GM20431 (cell line): ENCODE measurements around the gene NRXN3.

Source experiments
- in situ Hi-C: fragments of 300-500 bp; cut with MseI, MboI; formaldehyde crosslinking; loops from one replicate; pipeline ENCODE4 v1.15.0; 2020; ENCODE audit warnings: low sequenced_read_pairs; ENCODE audit not compliant: unreplicated experiment

NRXN3 gene

DNA sequence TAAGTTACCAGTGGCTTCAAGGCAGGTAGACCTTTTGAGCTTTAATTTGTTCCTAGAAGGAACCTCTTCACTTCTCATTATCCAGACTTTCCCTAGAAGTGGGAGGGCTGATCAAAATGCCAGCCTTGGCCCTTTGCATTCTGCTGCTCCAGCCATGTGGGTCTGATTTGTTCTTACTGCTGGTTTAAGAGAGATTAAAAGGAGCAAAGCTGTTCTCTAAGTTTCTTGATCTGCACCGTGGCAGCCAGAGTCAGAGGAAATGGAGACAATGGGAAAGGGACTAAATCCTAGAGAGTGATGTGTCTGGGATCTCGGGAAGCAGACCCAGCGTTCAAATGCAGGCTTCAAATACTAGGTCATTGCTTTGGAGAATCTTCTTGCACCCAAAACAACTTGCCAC is 1281.4 kb downstream of the NRXN3 start:
- in situ Hi-C loops = no loop called here

DNA sequence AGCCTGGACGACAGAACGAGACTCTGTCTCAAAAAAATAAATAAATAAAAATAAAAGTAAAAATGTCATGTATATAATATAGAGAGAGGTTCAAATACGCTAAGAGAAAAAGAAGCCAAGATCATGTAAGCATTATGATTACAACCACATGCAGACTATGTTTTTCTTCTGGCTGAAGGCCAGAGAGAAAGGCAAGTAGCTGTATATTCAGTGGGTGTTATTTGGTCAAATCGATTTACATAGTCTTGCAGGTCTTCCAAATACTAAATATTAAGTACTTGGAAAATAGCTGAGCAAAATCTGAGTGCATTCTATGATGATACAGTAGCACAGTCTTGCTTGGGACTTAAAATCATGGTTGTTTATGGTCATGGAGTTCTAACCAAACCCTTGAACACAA is 1283.1 kb downstream of the NRXN3 start:
- in situ Hi-C loops = no loop called here

DNA sequence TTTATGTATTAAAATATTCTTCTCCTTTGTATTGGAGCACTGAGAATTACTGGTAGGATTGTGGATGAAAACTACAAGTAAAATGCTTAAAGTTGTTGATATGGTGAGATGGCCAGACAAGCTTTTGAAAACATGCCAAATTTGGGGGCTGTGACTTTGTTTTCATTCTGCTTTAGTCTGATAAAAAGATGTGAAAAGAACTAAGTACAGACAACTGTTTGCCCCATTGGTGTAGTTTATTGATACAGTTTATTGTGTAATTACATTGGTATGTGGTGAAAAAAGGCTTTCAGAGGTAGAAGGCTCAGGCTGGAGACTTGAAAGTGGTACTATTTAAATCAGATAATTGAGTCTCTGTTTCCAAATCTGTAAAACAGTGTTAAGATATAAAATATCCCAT is 1294.3 kb downstream of the NRXN3 start:
- in situ Hi-C loops = no loop called here

DNA sequence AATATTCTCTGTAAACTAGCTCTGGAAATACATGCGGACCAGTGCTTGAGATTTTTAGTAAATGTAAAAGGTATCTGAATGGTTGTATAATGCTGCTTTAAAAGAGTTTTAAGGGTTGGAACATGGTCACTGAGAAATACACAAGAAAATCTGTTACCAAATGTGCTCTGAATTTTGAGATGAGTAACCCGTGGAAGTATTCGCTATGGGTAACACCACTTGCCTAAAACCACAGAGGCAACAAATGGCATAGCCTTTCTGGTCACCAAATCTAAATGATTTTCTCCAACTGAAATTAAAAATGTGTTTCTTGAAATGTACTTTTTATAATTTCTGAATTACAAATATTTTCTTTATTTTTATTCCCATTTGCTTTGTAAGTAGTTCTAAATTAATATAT is 1295.5 kb downstream of the NRXN3 start:
- in situ Hi-C loops = no loop called here

DNA sequence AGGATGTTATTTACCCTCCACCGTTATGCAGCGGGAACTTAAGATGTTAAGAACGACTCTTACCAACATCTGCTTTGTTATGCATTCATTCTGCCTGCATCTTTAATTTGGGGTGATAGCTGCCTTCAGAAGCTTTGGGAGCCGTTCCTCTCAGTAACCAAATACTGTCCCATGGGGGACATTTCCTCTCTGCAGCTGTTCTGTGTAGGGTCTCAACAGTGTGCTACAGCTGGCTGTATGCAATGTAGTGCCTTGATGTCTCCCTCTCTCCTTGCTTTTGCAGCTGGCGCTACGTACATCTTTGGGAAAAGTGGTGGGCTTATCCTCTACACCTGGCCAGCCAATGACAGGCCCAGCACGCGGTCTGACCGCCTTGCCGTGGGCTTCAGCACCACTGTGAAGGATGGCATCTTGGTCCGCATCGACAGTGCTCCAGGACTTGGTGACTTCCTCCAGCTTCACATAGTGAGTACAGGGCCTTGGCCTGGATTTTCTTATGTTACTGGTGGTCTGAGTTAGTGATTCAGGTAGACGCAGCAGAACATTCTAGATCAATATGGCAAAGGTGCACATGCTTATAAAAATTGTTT is 1296.9 kb downstream of the NRXN3 start:
- in situ Hi-C loops = no loop called here

DNA sequence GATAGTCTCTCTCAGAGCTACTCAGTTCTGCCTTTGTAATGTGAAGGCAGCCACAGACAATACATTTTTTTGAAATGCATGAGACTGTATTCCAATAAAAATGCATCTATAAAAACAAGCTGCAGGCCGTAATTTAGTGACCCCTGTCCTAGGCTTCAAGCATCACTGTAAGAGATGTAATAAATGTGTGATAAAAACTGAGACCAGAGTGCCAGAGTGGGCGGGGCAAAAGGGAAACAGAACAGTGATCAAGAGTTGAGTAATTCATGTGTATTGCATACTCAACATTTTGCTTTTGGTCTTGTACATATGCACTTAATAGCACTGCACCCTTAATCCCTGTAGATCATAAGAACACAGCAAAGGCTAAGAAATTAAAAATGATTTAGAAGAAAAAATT is 1297.7 kb downstream of the NRXN3 start:
- in situ Hi-C loops = no loop called here

DNA sequence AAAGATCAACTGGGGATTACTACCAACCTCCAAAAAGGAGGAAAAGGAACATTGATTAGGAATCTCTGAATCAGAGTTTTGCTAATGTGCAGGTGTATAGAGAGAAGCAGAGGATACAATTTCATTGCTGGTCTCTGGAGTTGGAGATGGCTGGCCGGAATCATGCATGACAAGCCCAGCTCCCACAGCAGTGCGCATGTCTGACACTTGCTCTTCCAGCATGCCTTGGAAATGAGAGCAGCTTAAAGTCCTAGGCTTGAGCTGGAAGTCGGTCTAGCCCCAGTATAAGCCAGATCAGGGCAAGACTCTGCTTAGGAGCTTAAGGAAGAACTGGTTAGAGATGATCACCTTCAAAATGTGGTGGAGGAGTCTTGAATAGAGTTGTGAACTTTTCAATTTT is 1298.3 kb downstream of the NRXN3 start:
- in situ Hi-C loops = no loop called here

DNA sequence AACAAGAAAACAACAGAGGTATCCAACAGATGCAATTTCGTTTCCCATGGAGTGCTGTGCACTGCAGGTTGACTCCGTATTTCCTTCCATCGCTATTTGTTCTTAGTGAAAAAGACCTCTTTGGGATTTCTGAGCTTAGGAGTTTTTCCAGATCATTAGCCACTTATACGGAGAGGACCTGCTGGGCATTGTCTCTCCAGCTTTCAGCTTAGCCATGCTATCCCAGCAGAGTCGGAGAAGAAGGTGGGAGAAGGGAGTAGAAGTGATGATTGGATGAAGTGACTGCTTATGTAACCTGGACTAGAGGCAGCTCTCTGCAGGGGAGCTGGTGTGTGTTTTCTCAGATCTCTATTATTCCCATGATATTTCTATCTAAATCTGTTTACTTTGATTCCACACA is 1303.5 kb downstream of the NRXN3 start:
- in situ Hi-C loops = no loop called here

DNA sequence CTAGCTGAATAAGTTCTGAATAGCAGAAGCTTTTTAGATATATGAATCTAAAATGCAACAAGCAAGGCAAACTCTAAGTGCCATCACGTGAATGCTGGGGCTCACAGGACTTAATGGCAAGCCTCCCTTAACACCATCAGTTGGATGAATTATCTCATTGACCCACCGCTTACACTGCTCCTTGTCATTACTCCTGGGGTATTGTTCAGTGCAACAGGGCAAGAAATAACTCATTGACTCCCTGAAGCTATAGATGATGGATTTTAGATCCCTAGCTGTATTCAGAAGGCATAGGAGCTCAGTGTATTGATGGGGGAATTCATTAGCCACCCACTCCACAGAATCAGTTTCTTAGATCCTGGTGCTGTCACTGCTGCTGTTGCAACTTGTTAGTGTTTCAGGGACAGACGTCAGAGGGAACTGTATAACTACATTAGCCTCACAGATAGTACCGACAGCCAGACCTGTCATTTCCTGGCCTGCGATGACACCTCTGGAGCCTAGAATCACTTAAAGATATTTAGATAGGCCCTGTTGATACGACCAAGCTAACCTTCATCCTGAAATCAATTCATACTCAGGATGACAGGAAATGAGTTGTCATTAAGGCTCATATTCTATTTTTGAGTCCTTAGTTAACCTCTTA is 1305.8 kb downstream of the NRXN3 start:
- in situ Hi-C loops = no loop called here

DNA sequence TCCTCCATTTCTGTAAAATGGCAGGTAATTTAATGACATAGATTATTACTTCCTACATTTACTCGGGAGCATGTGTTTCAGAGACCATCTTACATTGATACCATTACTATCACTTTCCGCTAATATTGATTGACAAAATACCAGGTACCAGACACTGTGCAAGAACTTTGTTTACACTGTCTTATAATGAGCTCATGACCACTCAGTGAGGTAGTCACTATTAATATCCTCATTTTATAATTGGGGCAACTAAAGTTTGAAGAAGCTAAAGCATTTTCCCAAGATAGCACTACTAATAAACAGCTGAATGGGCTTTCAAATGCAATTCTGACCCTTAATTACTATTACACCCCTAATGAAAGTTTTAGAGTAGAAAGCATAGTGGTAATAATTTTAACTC is 1306.4 kb downstream of the NRXN3 start:
- in situ Hi-C loops = no loop called here

DNA sequence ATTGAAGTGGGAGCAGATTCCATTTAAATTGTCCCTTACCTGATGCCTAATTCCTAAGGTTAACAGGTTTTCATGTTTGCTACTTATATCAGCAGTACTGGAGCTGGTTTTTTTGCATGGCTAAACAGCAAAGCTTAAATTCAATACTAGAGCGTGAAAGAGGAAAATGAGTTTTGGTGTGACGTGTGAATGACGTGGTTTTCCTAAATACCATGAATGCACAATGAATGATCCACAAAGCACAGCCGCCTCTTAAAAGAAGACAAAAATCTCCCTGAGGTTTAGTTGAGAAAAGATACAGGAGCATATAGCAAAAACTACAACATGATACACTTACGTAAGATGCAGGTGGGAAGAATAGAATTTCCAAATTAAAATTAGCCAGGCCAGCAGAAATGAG is 1310.0 kb downstream of the NRXN3 start:
- in situ Hi-C loops = no loop called here

DNA sequence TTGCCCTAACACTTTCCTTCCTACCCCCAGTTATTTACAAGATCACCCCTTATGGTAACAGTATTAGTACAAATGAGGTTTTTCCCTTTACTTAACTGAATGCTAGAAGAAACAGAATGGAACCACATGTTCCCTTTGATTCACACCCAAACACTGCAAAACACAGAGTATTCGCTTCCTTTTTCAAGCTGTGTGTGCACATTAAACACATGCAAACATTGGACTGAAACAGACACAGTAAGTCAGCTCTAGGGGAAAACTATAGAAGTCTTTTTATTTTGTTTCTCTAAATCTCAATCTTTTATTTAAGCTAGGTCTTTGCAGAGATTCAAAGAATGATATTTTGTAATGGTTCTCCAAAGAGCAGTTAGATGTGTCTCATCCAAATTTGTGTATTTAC is 1312.7 kb downstream of the NRXN3 start:
- in situ Hi-C loops = no loop called here

DNA sequence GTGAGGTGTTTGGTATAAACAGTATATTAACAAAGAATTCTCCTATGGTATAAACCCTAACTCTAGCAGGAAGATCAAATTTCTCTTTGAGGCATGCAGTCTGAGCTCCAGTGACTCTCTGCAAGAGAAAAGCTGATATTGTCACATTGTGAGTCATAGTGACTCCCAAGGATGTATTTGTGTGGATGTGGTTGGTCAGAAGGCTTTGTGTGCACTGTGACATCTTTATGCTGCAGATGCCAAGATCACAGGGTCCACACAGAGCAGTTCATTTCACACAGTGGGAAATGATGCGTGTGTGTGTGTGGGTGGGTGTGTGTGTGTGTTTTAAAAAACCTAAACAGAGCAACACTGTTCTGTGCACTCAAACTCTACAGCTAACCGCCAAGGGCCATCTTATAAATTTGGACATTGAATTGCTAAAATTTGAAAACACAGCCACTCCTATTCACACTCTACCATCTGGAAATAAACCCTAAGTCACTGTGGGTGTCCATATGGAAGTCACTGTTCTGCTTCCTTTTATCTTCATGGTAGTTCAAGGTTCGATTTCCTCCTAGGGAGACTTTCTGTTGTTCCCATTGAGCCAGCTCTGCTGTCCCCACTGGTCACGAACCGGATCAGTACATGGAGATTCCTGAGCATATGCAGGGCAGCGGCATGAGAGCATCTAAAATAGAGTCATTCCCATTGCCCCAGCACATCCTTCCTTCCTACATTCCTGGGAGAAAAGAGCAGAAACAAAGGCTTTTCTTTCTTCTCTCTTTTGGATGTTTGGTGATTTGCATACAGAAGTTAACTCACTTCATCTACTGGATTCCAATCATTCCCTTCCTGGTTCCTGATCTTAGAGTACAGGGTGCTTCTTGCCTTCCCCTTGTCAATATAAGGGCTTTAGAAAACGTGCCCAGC is 1313.6 kb downstream of the NRXN3 start:
- in situ Hi-C loops = no loop called here

DNA sequence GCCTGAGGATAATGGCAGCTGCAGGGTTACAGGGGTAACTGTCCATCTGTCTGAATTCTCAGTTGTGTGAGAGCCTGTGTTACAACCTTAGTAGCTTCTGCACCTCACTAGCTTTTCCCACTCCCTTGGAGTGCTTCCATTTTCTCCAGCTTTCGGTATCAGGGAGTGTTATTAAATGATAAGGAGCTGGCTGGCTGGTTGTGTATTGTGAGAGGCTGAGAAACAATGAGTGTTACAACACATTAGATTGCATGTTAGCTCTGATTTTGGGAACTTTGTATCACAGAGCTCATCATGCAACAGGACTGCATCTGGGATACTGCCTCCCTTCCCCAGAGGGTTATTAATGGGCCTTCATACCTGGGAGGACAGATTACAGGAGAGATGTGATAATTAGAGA is 1317.5 kb downstream of the NRXN3 start:
- in situ Hi-C loops = no loop called here

DNA sequence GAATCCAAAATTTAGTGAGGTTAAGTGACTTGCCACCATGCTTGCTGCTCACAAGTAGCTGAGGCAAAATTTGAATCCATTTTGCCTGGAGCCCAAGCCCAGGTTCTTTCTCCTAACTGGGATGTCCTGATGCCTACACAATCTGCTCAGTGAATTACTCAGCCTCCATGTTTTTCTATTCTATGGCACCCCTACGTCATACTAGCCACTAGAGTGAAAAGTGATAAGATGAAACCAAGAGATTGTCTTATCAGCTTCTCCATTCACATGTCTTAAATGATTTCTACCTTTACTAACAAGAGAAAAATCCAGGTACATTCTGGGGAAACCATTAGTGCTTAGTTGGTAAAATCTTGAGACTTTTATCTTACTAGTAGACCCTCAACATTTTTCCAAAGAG is 1321.0 kb downstream of the NRXN3 start:
- in situ Hi-C loops = no loop called here

DNA sequence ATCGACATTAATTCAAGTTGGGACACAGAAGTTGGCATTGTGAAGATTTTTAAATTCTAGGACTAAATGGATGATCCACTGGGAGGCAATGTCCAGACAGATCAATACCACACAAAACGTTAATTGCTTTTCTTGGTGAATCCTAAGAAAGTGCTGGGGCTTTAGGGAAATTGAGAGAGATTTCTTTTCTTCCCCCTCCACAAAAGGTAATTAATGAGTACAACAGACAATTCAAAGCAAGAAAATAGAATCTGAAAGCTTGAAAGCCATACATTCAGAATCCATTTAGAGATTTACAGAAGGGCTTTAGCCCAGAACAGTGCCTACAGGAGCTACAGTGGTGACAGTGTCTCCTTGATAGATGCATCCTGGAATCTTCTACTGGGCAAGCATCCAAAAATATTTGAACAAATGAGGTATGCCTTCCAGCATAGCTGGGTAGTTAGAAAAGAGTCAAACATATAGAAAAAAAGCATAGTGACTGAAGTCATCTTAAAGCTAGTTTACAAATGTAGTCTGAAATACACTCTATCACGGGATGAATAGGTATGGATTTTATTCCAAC is 1323.0 kb downstream of the NRXN3 start:
- in situ Hi-C loops = no loop called here

DNA sequence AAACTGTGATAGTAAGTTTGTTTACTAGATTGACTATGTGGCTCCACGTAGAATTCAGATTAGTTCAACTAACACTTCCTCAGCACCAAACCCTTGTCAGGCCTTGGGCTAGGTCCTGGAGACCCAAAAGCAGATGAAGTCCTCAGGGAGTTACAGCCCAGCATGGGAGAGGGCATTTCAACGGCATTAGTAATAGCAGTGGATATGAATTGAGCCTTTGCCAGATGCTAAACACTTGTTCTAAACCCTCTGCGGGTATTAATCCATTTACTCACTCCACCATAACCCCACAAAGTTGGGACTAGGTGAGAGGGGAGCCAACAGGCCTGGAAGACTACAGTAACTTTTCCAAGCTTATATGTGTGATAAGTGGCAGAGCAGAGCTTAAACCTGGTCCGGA is 1326.5 kb downstream of the NRXN3 start:
- in situ Hi-C loops = no loop called here

DNA sequence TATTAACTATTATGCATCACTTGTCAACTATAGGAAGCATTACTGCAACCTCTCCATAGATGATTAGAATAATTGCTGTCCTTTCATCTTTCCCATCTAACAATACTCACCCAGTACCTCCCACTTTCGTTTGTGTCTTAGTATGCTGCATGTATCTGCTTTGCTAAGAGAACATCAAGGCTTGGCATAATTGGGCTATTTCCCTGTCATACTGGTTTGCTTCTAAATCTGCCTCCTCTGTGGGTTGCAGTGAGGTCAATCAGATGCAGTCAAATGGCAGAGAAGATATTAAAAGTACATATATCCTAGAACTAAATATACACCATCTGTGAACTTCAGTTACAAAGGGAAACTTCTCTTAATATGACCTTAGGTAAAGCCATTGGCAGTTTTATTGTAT is 1330.3 kb downstream of the NRXN3 start:
- in situ Hi-C loops = no loop called here

DNA sequence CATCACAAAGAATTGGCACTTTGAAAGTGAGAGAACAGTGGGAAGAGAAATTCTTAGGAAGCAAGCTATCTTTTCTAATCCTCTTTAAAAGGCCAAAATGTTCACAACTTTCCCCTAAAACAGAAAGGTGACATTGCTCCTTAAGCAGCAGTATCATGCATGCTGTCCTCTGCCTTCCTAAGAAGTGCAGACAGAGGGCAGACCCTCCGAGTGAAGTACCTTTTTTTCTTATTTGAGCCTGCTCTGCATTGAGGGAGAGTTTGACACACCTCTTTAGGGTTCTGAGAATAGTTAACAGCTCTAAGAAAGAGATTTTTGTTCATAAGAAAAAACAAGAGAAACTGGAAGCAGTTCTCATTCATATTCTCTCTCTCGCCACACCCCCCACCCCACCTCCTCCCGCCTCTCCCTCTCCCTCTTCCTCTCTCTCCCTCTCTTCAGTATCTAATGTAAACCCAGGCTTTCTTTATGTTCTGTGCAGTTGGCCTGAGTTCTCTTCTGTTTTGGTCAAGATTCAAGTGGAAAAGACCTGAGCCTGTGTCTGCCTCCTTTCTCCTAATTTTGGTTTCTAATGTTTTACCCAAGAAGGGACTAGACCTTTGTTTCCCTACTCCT is 1332.1 kb downstream of the NRXN3 start:
- in situ Hi-C loops = no loop called here

DNA sequence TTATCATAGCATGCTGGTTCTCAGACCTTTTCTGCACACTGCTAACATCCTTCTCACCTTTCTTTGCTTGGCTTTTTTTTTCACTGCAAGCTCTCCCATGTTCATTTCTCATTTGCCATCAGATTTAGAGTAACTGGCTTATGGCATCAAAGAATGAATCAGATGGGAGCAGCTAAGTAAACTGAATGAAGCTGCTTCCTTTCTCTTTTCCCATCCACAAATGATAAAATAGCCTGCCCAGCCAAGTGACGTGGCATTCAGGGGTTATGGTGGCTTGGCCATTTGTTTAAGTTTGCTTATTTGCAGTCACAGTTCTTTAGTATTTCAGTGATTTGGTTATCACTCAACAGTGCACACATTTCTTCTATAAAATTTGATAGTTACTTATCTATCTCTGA is 1332.6 kb downstream of the NRXN3 start:
- in situ Hi-C loops = no loop called here

DNA sequence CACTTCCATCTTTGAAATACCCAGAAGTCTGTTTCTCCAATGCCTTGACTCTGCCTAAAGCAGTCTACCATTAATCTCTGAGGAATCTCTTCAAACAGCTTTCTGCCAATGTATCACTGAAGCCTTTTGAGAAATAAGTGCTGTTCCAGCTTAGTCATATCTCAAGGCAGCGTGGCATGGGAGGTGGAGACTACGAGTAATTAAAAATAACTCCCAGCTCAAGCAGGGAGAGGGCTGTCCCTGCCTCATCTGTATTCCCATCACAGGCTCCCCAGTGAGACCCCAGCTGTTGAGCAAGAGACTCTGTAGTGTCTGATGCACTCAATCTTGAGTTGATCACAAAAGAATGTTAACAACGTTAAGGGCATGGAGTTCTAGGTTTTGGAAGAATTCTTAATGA is 1340.5 kb downstream of the NRXN3 start:
- in situ Hi-C loops = no loop called here
